Liver (tissue), 9 donors: ENCODE data around the gene SUSD4. TPM values are rescaled to one million over a fixed set of nuclear protein-coding genes. Genes with fewer than 3 reads are reported as not detected.

Experiments used
- DNase-seq: peaks from one replicate; pipeline ENCODE4 v3.0.0-alpha.2; 2017; ENCODE audit warnings: low spot score
- H3K27ac ChIP-seq, 2 donors: one replicate each; pipeline ENCODE4 v1.7.0; 2013; ENCODE audit warnings: inconsistent platforms in 2 of 2, low read length in 2 of 2, control low read depth in 1 of 2, low read depth in 1 of 2, mild to moderate bottlenecking in 1 of 2
- H3K27me3 ChIP-seq, 4 donors: one replicate each; pipeline versions ENCODE4 v1.6.1 to v1.7.0; 2013; ENCODE audit warnings: low read length in 3 of 4, inconsistent platforms in 1 of 4, mild to moderate bottlenecking in 1 of 4, moderate library complexity in 1 of 4; ENCODE audit not compliant: control insufficient read depth in 4 of 4, insufficient read depth in 4 of 4
- H3K36me3 ChIP-seq, 4 donors: one replicate each; pipeline versions ENCODE4 v1.6.1 to v1.7.0; 2013; ENCODE audit warnings: low read length in 3 of 4, mild to moderate bottlenecking in 3 of 4, low read depth in 1 of 4, moderate library complexity in 1 of 4; ENCODE audit not compliant: control insufficient read depth in 4 of 4, insufficient read depth in 3 of 4
- H3K4me1 ChIP-seq, 4 donors: one replicate each; pipeline versions ENCODE4 v1.6.1 to v1.7.0; 2013; ENCODE audit warnings: low read length in 3 of 4, mild to moderate bottlenecking in 3 of 4, moderate library complexity in 1 of 4; ENCODE audit not compliant: control insufficient read depth in 4 of 4, insufficient read depth in 4 of 4
- H3K4me3 ChIP-seq, 3 donors: one replicate each; pipeline versions ENCODE4 v1.6.1 to v1.7.0; 2013; ENCODE audit warnings: low read length in 3 of 3, control low read depth in 1 of 3, low read depth in 1 of 3, mild to moderate bottlenecking in 1 of 3
- H3K9ac ChIP-seq, 2 donors: one replicate each; pipeline ENCODE4 v1.7.0; 2013; ENCODE audit warnings: low read length in 2 of 2, mild to moderate bottlenecking in 2 of 2, moderate library complexity in 2 of 2, control low read depth in 1 of 2, low read depth in 1 of 2
- H3K9me3 ChIP-seq, 4 donors: one replicate each; pipeline versions ENCODE4 v1.6.1 to v1.7.0; 2013; ENCODE audit warnings: low read length in 3 of 4; ENCODE audit not compliant: control insufficient read depth in 4 of 4
- EGR1 ChIP-seq, 2 donors: IDR thresholded peaks; 2 replicates each; pipeline ENCODE4 v1.6.1; 2016 to 2018; ENCODE audit warnings: antibody characterized with exemption in 2 of 2, low read depth in 2 of 2
- FOXA1 ChIP-seq: IDR thresholded peaks from 2 replicates; pipeline ENCODE4 v1.6.1; 2016; ENCODE audit warnings: antibody characterized with exemption
- FOXA2 ChIP-seq: IDR thresholded peaks from 2 replicates; pipeline ENCODE4 v1.6.1; 2016; ENCODE audit warnings: antibody characterized with exemption
- GABPA ChIP-seq, 2 donors: IDR thresholded peaks in 1 of 2; conservative IDR thresholded peaks in 1 of 2; 2 replicates each; pipeline ENCODE4 v1.6.1; 2016; ENCODE audit warnings: antibody characterized with exemption in 2 of 2, mild to moderate bottlenecking in 1 of 2, moderate library complexity in 1 of 2
- HNF4A ChIP-seq, 2 donors: conservative IDR thresholded peaks; 2 replicates each; pipeline ENCODE4 v1.6.1; 2016; ENCODE audit warnings: antibody characterized with exemption in 2 of 2, mild to moderate bottlenecking in 2 of 2
- HNF4G ChIP-seq: IDR thresholded peaks from 2 replicates; pipeline ENCODE4 v1.6.1; 2016; ENCODE audit warnings: antibody characterized with exemption
- JUND ChIP-seq, 2 donors: IDR thresholded peaks; 2 replicates each; pipeline ENCODE4 v1.6.1; 2016; ENCODE audit warnings: antibody characterized with exemption in 2 of 2
- NR2F2 ChIP-seq: IDR thresholded peaks from 2 replicates; pipeline ENCODE4 v1.6.1; 2016; ENCODE audit warnings: antibody characterized with exemption
- RAD21 ChIP-seq, 2 donors: IDR thresholded peaks; 2 replicates each; pipeline ENCODE4 v1.6.1; 2016; ENCODE audit warnings: antibody characterized with exemption in 2 of 2, mild to moderate bottlenecking in 2 of 2
- RXRA ChIP-seq, 2 donors: IDR thresholded peaks; 2 replicates each; pipeline ENCODE4 v1.6.1; 2017 to 2018; ENCODE audit warnings: antibody characterized with exemption in 2 of 2, mild to moderate bottlenecking in 1 of 2
- SP1 ChIP-seq: IDR thresholded peaks from 2 replicates; pipeline ENCODE4 v1.6.1; 2018; ENCODE audit warnings: antibody characterized with exemption, mild to moderate bottlenecking
- TAF1 ChIP-seq: conservative IDR thresholded peaks from 2 replicates; pipeline ENCODE4 v1.6.1; 2016; ENCODE audit warnings: antibody characterized with exemption, mild to moderate bottlenecking
- YY1 ChIP-seq: IDR thresholded peaks from 2 replicates; pipeline ENCODE4 v1.6.1; 2016; ENCODE audit warnings: antibody characterized with exemption, mild to moderate bottlenecking
- polyA plus RNA-seq, 2 donors: library from polyadenylated mRNA; stranded (reverse) in 1 of 2; unstranded in 1 of 2; fragments of 200-250 nt in 1 of 2; fragments of >200 nt in 1 of 2; fragmentation: Nextera tagmentation in 1 of 2; extraction: Ambion mirVana in 1 of 2; gene quantifications; one replicate each; pipeline versions ENCODE4 v1.2.1 to v1.2.3, GENCODE V29; 2013 to 2015
- total RNA-seq, 2 donors: library from RNA; depleted of rRNA; stranded (reverse); fragments of >200 nt; gene quantifications; one replicate each; pipeline ENCODE4 v1.2.3, GENCODE V29; 2014
- TF ChIP-seq, protein P1 (sequence below): fragments of 150-350 bp; IDR thresholded peaks from 2 replicates; pipeline ENCODE4 v1.5.1; 2017; ENCODE audit warnings: improper control_type of control experiment, low read depth, low read length; ENCODE audit not compliant: missing input control
- TF ChIP-seq, protein P2 (sequence below): IDR thresholded peaks from 2 replicates; pipeline ENCODE4 v1.6.1; 2016; ENCODE audit warnings: antibody characterized with exemption
- TF ChIP-seq, protein P3 (sequence below): IDR thresholded peaks from 2 replicates; pipeline ENCODE4 v1.6.1; 2016; ENCODE audit warnings: antibody characterized with exemption
- TF ChIP-seq, protein P4 (sequence below): IDR thresholded peaks from 2 replicates; pipeline ENCODE4 v1.6.1; 2016; ENCODE audit warnings: antibody characterized with exemption, mild to moderate bottlenecking
- TF ChIP-seq, protein P5 (sequence below): IDR thresholded peaks from 2 replicates; pipeline ENCODE4 v1.6.1; 2016; ENCODE audit warnings: antibody characterized with exemption
- donor health status: healthy.
- donor health status: healthy.
- donor health status: healthy.
- donor health status: healthy.
- donor health status: healthy.

Gene SUSD4
- total and polyA plus RNA-seq, 4 donors = 1.1 to 3.8 (median 1.8) TPM

DNA sequence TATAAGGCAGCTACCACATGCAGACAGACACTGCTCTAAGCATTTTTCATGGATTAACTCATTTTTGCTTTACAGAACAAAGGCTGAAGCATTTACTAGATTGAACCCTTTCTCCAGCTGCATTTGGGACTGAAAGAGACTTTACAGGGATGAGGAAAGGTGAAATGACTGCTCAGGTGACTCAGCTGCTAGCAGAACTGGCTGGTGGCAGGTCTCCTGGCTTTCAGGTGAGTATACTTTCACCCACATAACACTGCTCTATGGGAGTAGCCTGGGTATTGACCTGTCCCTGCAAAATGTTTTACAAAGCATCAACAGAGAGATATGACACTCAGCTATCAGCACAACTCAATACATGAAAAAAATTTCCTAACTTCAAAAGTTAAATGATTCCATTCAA lies 26.6 kb upstream of the SUSD4 start:
- Histone ChIP-seq H3K4me3 (no peak overlapping the region), H3K9me3 (peaks cover 0 to 3% (median 0%) of the 10 kb centered on the region in 4 donors), H3K27ac (no peak overlapping the region), H3K4me1 (peaks cover 0 to 5% (median 3%) of the 10 kb centered on the region in 4 donors), H3K9ac (no peak overlapping the region), H3K36me3 (no peaks in the 10 kb centered on the region), H3K27me3 (peaks cover 0 to 3% (median 0%) of the 10 kb centered on the region in 4 donors)
- DNase-seq = no peak
- no peak for TF ChIP-seq EGR1 (IDR thresholded peaks at IDR 0.05; ENCODE audit: low read depth in 2 of 2)
- no peak for TF ChIP-seq SP1
- TF ChIP-seq, protein P1, sequence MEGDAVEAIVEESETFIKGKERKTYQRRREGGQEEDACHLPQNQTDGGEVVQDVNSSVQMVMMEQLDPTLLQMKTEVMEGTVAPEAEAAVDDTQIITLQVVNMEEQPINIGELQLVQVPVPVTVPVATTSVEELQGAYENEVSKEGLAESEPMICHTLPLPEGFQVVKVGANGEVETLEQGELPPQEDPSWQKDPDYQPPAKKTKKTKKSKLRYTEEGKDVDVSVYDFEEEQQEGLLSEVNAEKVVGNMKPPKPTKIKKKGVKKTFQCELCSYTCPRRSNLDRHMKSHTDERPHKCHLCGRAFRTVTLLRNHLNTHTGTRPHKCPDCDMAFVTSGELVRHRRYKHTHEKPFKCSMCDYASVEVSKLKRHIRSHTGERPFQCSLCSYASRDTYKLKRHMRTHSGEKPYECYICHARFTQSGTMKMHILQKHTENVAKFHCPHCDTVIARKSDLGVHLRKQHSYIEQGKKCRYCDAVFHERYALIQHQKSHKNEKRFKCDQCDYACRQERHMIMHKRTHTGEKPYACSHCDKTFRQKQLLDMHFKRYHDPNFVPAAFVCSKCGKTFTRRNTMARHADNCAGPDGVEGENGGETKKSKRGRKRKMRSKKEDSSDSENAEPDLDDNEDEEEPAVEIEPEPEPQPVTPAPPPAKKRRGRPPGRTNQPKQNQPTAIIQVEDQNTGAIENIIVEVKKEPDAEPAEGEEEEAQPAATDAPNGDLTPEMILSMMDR = no peak
- no peak for TF ChIP-seq GABPA (IDR thresholded peaks at IDR 0.05 in 1 of 2, conservative IDR thresholded peaks at IDR 0.05 in 1 of 2)
- no peak for TF ChIP-seq NR2F2
- no peak for TF ChIP-seq TAF1
- TF ChIP-seq RAD21 (IDR thresholded peaks at IDR 0.05) = no peak
- no peak for TF ChIP-seq FOXA1
- TF ChIP-seq, protein P2, sequence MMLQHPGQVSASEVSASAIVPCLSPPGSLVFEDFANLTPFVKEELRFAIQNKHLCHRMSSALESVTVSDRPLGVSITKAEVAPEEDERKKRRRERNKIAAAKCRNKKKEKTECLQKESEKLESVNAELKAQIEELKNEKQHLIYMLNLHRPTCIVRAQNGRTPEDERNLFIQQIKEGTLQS = no peak
- TF ChIP-seq, protein P3, sequence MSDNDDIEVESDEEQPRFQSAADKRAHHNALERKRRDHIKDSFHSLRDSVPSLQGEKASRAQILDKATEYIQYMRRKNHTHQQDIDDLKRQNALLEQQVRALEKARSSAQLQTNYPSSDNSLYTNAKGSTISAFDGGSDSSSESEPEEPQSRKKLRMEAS = no peak
- no peak for TF ChIP-seq HNF4A (conservative IDR thresholded peaks at IDR 0.05)
- TF ChIP-seq RXRA (IDR thresholded peaks at IDR 0.05) = no peak
- TF ChIP-seq JUND (IDR thresholded peaks at IDR 0.05) = no peak
- TF ChIP-seq FOXA2 = no peak
- TF ChIP-seq HNF4G = no peak
- TF ChIP-seq, protein P4, sequence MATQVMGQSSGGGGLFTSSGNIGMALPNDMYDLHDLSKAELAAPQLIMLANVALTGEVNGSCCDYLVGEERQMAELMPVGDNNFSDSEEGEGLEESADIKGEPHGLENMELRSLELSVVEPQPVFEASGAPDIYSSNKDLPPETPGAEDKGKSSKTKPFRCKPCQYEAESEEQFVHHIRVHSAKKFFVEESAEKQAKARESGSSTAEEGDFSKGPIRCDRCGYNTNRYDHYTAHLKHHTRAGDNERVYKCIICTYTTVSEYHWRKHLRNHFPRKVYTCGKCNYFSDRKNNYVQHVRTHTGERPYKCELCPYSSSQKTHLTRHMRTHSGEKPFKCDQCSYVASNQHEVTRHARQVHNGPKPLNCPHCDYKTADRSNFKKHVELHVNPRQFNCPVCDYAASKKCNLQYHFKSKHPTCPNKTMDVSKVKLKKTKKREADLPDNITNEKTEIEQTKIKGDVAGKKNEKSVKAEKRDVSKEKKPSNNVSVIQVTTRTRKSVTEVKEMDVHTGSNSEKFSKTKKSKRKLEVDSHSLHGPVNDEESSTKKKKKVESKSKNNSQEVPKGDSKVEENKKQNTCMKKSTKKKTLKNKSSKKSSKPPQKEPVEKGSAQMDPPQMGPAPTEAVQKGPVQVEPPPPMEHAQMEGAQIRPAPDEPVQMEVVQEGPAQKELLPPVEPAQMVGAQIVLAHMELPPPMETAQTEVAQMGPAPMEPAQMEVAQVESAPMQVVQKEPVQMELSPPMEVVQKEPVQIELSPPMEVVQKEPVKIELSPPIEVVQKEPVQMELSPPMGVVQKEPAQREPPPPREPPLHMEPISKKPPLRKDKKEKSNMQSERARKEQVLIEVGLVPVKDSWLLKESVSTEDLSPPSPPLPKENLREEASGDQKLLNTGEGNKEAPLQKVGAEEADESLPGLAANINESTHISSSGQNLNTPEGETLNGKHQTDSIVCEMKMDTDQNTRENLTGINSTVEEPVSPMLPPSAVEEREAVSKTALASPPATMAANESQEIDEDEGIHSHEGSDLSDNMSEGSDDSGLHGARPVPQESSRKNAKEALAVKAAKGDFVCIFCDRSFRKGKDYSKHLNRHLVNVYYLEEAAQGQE = no peak
- TF ChIP-seq YY1 = no peak
- TF ChIP-seq, protein P5, sequence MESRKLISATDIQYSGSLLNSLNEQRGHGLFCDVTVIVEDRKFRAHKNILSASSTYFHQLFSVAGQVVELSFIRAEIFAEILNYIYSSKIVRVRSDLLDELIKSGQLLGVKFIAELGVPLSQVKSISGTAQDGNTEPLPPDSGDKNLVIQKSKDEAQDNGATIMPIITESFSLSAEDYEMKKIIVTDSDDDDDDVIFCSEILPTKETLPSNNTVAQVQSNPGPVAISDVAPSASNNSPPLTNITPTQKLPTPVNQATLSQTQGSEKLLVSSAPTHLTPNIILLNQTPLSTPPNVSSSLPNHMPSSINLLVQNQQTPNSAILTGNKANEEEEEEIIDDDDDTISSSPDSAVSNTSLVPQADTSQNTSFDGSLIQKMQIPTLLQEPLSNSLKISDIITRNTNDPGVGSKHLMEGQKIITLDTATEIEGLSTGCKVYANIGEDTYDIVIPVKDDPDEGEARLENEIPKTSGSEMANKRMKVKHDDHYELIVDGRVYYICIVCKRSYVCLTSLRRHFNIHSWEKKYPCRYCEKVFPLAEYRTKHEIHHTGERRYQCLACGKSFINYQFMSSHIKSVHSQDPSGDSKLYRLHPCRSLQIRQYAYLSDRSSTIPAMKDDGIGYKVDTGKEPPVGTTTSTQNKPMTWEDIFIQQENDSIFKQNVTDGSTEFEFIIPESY = no peak
